ENCODE data around the gene PLA2G7. TPM values are rescaled to one million over a fixed set of nuclear protein-coding genes. Genes with fewer than 3 reads are reported as not detected.

PLA2G7 gene
- polyA plus RNA-seq, 1 donor (not counting 4 experiments of a cell fraction or from before 2014, with no cell fraction given), result 4.8 TPM

DNA sequence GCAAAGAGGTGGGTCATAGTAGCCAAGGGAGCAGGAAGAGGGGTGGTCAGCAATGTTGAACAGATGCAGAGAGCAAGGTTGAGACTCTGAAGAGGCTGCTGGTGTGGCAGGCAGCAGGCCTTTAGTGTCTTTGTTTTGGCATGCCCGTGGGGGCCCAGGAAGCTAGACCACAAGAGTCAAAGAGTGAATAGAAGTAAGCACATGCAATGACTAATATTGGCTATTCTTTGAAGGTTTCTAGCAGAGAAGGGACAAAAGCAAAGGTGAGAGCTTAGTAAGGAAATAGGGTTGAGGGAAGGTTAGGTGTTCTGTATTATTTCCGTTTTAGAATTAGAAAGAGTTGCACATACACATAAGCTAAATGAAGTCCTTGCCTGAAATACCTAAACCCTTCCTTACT is 28.7 kb downstream of the PLA2G7 start:
- TF ChIP-seq, protein P1, sequence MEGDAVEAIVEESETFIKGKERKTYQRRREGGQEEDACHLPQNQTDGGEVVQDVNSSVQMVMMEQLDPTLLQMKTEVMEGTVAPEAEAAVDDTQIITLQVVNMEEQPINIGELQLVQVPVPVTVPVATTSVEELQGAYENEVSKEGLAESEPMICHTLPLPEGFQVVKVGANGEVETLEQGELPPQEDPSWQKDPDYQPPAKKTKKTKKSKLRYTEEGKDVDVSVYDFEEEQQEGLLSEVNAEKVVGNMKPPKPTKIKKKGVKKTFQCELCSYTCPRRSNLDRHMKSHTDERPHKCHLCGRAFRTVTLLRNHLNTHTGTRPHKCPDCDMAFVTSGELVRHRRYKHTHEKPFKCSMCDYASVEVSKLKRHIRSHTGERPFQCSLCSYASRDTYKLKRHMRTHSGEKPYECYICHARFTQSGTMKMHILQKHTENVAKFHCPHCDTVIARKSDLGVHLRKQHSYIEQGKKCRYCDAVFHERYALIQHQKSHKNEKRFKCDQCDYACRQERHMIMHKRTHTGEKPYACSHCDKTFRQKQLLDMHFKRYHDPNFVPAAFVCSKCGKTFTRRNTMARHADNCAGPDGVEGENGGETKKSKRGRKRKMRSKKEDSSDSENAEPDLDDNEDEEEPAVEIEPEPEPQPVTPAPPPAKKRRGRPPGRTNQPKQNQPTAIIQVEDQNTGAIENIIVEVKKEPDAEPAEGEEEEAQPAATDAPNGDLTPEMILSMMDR (optimal IDR thresholded peaks at IDR 0.05 in 1 of 3, IDR thresholded peaks at IDR 0.05 in 1 of 3, conservative IDR thresholded peaks at IDR 0.05 in 1 of 3; ENCODE audit: extremely low read depth in 1 of 3, insufficient read depth in 2 of 3, low read length in 3 of 3), result no peak
- no peak for TF ChIP-seq EZH2 (IDR thresholded peaks at IDR 0.05; ENCODE audit: low read length)
- Histone ChIP-seq H3K4me1 (ENCODE audit: control insufficient read depth, extremely low read depth, insufficient read depth, low read length) (peaks cover 10% of the 10 kb centered on the region), H3K9me1 (ENCODE audit: control insufficient read depth, extremely low read depth, insufficient read depth, low read length) (no peaks in the 10 kb centered on the region), H3K36me3 (ENCODE audit: control insufficient read depth in 2 of 2, extremely low read depth in 1 of 2, insufficient read depth in 2 of 2, low read length in 2 of 2) (no peaks in the 10 kb centered on the region), H3K4me2 (ENCODE audit: control insufficient read depth, extremely low read depth, insufficient read depth, low read depth, low read length) (peak overlapping the region; percentile 6), H3K27ac (ENCODE audit: control insufficient read depth, insufficient read depth, low read length) (no peak overlapping the region), H3K9me3 (ENCODE audit: control insufficient read depth, low read depth, low read length) (no peaks in the 10 kb centered on the region), H3K27me3 (ENCODE audit: control insufficient read depth, extremely low read depth, insufficient read depth, low read length) (no peaks in the 10 kb centered on the region), H2AFZ (ENCODE audit: control insufficient read depth, low read length) (peak overlapping the region; percentile 4), H3K9ac (ENCODE audit: control insufficient read depth, extremely low read depth, insufficient read depth, low read length) (no peak overlapping the region), H3K79me2 (ENCODE audit: control insufficient read depth, insufficient read depth, low read length) (no peaks in the 10 kb centered on the region), H4K20me1 (ENCODE audit: control insufficient read depth, extremely low read depth, insufficient read depth, low read length) (no peaks in the 10 kb centered on the region), H3K4me3 (ENCODE audit: control insufficient read depth in 2 of 3, extremely low read depth in 1 of 3, insufficient read depth in 2 of 3, low read depth in 1 of 3, low read length in 3 of 3) (no peak overlapping the region)
- FAIRE-seq (peak; percentile 74), DNase-seq (ENCODE audit: low read depth, low spot score) (no peak)
- dilution Hi-C loops (cut with MboI; ENCODE audit: extremely low pct_ligation_motif_present, low sequenced_read_pairs), result no loop called here

GRCh38 chr6:46704562-46704961 is 30.6 kb downstream of the PLA2G7 start:
- Histone ChIP-seq H3K9me3 (ENCODE audit: control insufficient read depth, low read depth, low read length) (no peaks in the 10 kb centered on the region), H3K27me3 (ENCODE audit: control insufficient read depth, extremely low read depth, insufficient read depth, low read length) (no peaks in the 10 kb centered on the region), H4K20me1 (ENCODE audit: control insufficient read depth, extremely low read depth, insufficient read depth, low read length) (no peaks in the 10 kb centered on the region), H3K9ac (ENCODE audit: control insufficient read depth, extremely low read depth, insufficient read depth, low read length) (no peak overlapping the region), H3K36me3 (ENCODE audit: control insufficient read depth in 2 of 2, extremely low read depth in 1 of 2, insufficient read depth in 2 of 2, low read length in 2 of 2) (no peaks in the 10 kb centered on the region), H2AFZ (ENCODE audit: control insufficient read depth, low read length) (no peak overlapping the region), H3K4me2 (ENCODE audit: control insufficient read depth, extremely low read depth, insufficient read depth, low read depth, low read length) (no peak overlapping the region), H3K79me2 (ENCODE audit: control insufficient read depth, insufficient read depth, low read length) (no peaks in the 10 kb centered on the region), H3K9me1 (ENCODE audit: control insufficient read depth, extremely low read depth, insufficient read depth, low read length) (no peaks in the 10 kb centered on the region), H3K4me3 (ENCODE audit: control insufficient read depth in 2 of 3, extremely low read depth in 1 of 3, insufficient read depth in 2 of 3, low read depth in 1 of 3, low read length in 3 of 3) (no peak overlapping the region), H3K4me1 (ENCODE audit: control insufficient read depth, extremely low read depth, insufficient read depth, low read length) (peaks cover 10% of the 10 kb centered on the region), H3K27ac (ENCODE audit: control insufficient read depth, insufficient read depth, low read length) (no peak overlapping the region)
- peak; percentile 86 for FAIRE-seq
- no peak for DNase-seq (ENCODE audit: low read depth, low spot score)
- dilution Hi-C loops (cut with MboI; ENCODE audit: extremely low pct_ligation_motif_present, low sequenced_read_pairs), result no loop called here
- TF ChIP-seq EZH2 (IDR thresholded peaks at IDR 0.05; ENCODE audit: low read length), result no peak
- TF ChIP-seq, protein P1 (optimal IDR thresholded peaks at IDR 0.05 in 1 of 3, IDR thresholded peaks at IDR 0.05 in 1 of 3, conservative IDR thresholded peaks at IDR 0.05 in 1 of 3; ENCODE audit: extremely low read depth in 1 of 3, insufficient read depth in 2 of 3, low read length in 3 of 3), result peak in 2 of 3 experiments; percentile 36 to 38

All from keratinocyte (primary cell).